NCI-H748 (cell line): ENCODE results near the gene CEP112.

Experiments used
- DNase-seq: peaks from one replicate; lab custom pipeline; 2025; ENCODE audit not compliant: unreplicated experiment; lab: John Stamatoyannopoulos, UW

CEP112 gene

DNA sequence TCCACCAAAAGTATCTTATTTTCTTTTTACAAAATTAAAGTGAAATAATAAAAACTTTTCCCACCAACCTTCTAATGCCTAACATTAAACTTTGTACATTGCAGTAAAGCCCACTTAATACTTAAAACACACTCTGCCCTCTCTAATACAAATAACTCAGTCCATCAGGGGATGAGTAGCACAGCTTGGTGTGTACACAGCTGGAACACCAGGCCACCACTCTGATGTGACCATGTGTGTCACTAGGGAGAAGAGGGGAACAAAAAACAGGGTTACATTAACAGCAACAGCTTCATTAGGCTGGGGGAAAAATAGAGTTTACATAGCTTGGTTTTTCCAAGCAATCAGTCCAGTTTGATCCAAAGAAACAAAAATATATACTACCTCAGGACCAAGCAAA, 295.0 kb downstream of the CEP112 start:
- DNase-seq: peak; percentile 93

DNA sequence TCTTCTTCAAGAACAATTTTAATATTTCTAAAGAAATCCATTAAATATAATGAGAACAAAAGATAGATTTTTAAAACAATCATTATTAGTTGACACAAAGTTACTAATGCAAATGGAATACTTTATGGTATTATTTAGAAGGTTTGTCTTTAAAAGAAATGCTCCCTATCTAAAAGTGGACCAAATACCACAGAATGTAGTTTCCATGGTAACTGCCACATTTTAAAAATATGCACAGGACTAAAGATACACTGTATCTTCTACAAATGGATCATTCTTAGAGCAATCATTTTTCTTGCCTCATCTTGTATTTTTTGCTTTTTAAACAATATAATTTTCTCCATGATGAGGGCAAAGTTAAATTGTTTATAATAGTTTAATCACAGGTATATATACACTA, 296.0 kb downstream of the CEP112 start:
- no peak for DNase-seq

DNA sequence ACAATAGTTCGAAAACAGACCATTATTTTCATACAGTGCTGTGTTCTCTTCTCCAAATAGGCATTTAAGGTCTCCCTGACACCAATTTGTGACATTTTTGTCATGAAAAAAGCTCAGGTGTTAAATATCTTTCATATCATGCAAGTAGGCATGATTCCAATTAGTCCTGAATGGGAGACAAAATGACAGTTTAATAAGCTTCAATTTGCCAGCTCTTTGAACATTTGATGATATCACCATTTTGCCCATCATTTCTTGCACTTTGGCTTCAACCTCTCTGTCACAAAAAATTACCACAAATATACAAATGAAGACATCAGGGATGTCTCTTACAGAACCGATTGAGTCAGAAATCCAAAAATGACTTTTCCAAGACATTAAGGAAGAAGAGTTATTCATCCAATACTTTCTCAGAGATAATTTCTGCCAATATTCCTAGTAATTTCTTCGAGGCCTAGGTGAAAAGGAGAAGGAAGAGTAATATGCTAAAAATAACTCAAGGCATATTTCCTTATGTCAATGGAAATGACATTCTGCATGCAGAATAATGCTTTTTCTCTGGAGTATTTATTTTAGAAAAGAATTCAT, 298.1 kb downstream of the CEP112 start:
- DNase-seq: no peak

DNA sequence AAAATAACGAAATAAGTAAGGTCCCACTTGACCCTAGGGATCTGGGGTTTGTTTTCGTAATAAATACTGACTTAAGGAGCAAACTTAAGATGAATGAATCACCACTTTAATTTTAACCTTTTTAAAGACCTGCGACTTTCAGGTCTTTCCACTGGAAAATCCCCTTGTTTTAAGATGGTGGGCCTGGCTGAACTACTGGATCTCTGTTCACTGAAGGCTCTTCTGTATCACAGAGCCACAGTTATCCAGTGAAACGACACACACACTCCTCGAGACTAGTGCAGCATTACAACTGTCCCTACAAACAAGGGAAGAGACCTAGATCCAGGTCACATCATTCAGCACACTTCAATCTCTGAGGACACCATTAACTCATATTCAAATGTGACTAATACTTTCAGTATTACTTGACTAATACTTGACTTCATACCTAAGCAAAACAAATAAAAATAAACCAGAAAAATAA, 299.0 kb downstream of the CEP112 start:
- no peak for DNase-seq

DNA sequence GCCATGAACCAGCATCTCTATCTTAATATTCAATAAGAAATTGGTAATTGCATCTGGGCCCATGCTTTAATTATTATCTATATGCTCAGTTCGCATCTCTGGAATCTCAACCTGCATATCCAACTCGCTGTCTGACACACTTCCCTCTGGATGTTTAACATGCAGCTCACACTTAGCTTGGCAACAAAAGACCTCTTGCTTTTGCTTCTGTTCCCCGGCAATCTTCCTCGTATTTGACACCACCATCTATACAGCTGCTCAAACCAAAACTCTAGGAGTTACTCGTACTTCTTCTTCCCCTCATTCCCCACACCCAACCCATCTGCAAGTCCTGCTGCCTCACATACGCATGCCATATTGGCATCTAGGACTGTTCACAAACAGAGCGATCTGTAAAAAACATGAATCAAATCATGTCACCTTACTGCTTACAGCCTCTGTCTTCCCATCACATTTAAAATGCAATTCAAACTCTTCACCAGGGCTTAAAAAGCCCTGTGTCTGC, 300.6 kb downstream of the CEP112 start:
- no peak for DNase-seq

DNA sequence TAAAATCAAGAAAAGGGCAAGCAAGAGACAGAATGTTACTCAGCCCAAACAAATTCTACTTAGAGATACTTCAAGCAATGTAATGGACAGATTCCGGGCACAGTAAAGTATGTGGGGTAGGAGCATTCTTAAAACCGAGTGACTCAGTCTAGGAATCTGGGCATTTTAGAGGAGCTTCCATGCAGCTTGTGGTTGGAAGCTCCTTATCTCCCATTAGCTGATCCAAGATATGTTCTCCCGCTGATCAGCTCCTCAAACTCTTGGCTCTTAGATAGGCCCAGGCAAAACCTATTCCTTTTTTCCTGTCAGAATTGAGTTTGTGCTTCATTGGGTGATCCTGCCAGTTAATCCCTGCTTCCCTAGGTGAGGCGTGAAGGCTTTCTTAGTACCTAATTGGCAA, 303.3 kb downstream of the CEP112 start:
- no peak for DNase-seq

DNA sequence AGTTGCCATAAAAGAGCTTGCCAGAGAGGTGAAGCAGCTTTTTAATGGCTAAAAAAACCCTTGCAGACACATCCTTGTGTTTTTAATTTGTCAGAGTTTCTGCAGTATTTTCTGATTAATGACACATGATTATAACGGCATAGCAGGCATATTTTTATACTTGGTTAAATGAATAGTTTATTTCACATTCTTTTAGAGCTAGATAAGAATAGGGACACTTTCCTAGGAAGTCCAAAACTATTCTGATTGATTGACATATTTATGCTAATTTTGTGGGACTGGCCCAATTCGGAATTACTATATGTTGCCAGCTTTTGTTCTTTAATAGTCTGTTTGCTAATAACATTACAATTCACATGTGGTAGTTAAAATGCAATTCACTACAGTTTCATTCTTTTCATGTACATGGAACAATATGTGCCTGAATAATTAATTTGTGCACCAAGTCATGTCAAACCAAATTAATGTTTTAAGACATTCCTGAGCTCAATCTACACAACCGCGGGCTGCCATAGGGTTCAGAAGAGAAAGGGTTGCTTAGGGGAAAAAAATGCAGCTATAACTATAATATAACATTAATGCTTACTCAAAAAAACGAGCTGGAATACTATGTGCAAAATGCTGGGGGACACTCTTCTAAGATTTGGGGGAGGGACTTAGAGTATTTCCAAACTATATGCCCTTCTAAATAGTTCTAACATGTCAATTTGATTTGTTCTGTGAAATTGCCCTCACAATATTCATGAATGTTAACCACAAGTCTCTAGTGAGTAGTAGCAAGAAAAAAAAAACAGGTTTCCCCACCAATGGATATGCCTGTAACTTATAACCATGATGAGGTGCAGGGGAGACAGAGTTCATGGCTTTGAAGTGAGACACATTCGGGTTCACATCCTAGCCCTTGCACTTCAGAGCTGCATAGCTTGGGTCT, 305.4 kb downstream of the CEP112 start:
- no peak for DNase-seq

DNA sequence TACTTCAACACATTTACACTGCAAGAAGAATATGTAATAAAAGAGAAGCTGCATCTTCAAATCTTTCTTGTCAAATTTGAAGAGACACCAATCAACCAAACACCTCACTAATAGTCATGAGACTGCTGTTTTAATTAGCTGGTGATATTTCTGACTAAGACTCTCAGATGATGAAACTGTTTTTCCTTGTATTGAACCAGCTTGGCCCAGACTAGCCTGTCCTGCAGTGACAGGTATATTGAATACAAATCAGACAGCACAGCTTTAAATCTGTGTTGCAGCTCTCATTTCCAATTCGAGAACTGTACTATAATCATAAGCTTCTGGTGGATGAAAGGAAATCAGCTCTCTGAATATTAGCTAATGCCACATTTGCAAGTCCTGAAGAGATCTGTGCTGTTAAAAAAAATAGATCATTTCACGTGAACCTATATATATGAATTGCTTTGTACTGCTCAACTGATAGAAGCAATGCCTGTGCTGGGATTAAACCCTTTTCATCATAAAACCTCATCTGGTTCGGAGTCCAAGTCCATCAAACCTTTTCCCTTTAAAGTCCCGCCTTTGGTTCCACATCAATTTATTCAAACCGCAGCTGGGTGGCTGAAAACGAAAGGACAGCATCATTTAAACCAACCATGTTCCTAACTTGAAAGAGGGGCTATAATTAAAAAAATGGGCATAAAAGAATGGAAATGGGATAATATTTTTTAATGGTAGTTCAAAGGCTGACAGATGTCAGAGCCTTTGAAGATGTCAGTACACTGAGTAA, 306.2 kb downstream of the CEP112 start:
- DNase-seq: no peak

DNA sequence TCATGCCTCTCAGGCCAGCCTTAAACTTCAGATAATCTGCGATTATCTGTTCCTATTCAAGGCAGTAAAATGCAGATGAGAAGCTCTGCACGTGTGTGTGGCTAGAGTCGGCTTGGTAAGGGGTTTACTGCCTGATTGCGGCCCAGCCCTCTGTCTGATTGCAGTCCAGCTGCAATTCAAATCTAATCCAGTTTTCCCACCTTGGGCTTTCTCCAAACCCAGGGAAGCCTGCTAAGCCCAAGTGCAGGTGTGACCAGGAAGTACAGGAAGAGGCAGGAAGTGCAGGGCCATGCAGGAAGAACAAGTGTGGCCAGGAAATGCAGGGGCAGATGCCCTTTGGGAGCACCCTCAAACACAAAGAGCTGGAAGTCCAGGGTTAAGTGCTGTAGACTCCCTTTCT, 314.9 kb downstream of the CEP112 start:
- DNase-seq: no peak

DNA sequence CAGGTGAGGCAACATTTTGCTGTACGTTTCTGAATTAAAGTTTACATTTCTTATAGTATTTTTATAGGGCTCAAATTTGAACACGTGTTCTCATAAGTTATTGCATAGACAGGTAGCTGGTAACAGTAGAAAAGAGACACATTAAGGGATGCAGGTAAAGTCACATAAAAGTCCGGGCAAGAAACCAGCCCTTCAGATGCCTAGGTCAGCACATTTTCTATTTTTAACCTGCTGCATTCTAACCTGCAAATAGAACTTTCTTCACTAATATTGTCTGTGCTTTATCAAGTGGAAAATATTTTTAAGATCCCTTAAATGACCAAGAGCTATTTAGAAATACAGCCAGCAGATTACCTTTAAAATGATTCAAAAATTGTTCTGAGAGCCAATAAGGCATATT, 323.1 kb downstream of the CEP112 start:
- DNase-seq: no peak

DNA sequence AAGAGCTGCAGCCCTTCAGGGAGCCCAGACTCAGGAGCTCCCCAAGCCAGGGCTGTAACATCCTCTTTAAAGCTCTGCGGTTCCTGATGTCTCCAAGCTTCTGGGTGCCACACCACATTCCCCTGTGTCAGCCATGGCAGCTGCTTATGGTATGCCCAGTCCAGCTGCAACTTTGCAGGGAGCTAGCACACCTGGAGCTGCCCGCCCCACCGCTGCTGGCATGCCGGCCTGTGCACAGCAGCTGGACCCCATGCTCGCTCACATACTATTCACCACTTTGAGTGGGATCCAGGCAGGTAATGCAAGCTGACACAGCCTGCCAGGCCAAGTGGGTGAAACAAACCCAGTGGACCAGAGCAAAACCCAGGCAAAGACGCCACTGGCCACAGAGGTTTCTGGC, 324.9 kb downstream of the CEP112 start:
- DNase-seq: no peak

DNA sequence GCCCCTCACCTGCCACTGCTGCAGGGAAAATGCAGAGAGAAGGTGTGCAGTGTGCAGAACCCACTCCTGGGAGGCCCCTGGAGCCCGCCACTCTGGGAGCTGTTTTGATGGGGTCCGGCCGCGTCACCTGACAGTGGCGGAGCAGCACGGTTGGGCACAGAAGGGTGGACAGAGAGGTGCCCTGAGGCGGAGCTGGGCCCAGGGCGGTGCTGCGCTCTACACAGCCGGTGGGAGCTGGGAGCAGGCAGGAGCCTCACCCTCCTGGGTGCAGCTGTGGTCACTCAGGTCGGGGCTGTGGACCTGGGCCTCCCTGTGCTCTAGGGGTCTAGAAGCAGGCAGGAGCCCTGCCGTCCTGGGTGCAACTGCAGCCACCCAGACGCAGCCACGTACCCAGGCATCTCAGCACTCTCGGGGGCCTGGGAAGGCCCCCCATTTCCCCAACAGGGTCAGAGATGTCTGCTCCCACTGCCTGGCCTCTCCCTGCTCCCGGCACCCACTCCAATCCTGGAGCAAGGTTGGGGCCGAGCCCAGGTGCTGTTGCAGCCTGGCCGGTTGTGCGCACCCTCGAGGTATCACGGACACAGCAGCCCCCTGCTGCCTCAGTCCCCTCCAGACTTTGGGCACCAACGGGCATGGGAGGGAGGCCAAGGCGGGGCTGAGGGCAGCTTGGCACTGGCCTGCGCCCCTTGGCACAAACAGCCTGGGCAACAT, 326.1 kb downstream of the CEP112 start:
- DNase-seq: no peak

DNA sequence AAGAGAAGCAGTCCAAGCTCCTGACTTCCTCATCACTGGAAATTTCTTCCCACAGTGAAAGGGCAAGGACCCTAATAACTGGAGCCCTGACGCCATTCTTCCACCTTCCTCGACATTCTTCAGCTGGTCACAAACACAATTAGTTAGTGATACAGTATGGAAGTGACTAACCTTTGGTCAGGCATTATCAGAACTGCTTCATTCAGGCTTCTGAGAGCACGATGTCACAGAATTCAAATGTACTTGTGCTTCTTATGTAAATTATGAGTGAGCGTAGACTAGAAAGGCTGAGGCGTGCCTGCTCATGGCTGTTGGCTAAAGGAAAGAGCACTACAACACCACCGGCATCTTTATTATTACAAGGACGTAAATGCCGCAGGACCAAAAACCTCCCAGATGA, 327.5 kb downstream of the CEP112 start:
- no peak for DNase-seq

DNA sequence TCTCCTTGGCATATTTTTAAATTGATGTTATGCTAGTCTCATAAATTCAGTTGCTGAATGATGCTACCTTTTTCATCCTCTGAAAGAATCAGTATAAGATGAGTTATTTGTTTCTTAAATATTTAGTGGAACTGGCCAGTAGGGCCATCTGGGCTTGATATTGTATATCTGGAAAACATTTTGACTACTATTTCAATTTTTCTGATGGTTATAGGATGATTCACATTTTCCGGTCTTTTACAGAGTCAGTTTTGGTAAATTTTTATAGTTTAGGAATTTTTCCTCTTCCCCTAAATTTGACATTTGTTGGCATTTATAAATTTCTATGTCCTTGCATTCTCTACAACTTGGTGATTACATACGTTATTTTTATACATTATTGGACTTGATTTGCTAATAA, 334.2 kb downstream of the CEP112 start:
- DNase-seq: no peak

DNA sequence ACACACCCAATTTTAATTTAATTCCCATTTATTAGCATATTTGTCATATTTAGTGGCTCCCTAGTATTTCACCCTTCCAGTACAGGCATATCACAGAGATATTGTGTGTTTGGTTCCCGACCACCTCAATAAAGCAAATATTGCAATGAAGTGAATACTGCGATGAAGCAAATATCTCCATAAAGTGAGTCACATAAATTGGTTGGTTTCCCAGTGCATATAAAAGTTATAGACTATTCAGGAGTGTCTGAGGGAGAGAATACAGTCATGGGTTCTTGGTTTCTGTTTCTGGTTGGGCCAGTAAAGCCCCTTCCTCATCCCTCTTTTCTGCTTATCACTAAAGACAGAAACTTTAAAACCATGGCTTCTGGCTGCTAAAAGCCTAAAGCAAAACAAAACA, 335.1 kb downstream of the CEP112 start:
- DNase-seq: no peak

DNA sequence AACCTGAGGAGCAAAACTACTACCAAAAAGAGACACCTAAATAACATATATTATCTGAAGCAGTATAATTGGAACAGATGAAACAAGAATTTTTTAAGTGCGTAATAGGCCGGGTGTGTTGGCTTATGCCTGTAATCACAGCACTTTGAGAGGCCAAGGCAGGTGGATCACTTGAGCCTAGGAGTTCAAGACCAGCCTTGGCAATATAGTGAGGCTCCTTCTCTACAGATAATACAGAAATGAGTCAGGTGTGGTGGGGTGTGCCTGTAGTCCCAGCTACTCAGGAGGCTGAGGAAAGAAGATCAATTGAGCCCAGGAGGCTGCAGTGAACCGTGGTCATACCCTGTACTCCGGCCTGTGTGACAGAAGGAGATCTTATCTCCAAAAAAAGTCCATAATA, 336.3 kb downstream of the CEP112 start:
- no peak for DNase-seq

DNA sequence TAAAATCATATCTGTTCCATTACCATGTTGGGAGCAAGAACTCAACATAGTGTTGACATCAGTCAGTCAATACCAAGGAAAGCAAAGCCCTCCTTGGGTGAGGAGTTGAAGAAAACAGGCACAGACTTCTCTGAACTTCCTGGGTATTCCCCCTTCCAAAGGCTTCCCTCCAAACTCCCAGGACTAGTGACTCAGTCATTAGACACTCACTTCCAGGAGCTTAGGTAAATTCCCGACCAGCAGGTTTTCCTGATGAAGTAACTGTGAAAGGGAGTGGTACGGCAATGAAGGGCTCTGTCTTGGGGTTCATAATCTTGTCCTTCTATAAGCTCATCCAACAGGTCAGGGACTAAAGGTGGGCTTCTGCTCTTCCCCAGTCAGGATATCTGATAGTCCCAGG, 336.7 kb downstream of the CEP112 start:
- no peak for DNase-seq

DNA sequence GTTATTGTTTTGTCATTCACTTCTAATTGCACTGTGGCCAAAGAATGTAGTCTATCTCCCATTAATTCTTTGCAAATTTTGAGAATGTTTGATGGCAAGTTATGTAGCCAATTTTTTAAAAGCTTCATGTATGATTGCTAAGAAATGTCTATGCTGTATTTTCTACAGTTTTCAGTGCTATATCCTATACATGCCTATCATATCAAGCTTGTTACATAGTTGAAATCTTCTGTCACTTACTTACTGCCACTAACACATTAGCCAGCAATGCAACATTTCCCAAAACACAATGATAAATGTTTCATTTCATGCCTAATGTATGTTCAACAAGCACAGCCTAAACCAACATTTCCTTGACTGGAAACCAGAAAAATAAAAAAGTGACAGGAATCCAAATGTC, 338.1 kb downstream of the CEP112 start:
- no peak for DNase-seq

DNA sequence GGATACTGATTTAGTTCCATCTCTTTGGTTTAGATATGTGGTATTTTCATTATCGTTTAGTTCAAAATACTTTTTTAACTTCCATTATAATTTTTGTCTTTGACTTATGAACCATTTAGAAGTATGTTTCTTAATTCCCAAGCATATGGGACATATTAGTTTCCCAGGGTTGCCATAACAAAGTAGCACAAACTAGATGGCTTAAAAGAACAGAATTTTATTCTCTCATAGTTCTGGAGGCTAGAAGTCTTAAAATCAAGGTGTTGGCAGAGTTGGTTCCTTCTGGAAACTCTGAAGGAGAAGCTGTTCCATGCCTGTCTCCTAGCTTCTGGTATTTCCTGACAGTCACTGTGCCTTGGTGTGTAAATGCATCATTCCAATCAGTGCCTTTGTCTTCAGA, 339.0 kb downstream of the CEP112 start:
- DNase-seq: no peak

DNA sequence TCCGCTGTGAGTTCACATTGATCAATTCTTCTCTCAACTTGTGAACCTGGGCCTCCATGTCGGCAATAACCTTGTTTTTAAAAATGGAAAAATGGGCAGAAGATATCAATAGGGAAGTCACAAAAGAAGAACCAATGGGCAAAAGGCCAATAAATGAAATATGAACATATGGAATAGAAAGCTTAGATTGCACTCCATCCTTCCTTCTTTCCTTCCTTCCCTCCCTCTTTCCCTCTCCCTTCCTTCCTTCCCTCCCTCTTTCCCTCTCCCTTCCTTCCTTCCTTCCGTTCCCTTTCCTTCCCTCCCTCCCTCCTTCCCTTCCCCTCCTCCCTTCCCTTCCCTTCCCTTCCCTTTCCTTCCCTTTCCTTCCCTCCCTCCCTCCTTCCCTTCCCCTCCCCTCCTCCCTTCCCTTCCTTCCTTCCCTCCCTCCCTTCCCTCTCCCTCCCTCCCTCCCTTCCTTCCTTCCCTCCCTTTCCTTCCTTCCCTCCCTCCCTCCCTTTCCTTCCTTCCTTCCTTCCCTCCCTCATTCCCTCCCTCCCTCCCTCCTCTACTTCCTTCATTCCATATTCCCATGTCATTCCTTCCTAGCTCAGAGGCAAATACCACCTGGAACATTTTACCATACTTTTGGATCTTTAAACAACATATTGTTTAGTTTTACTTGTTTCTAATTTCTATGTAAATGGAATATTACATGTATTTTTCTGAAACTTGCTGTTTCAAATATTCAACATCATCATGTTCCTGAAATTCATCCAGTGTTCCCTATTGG, 339.8 kb downstream of the CEP112 start:
- DNase-seq: no peak
